HG02943 (cell line): ENCODE data around the gene DCAF6.
"Not testable (repeated sequence)": the region's sequence is repeated elsewhere in the genome, so short reads cannot be mapped to it uniquely, and the experiment has no call there.

Experiments used
- ATAC-seq: cut with Tn5 transposase; IDR thresholded peaks from one replicate; pipeline ENCODE4 v1.9.1; 2021; ENCODE audit warnings: mild to moderate bottlenecking, low read depth, moderate library complexity; ENCODE audit not compliant: unreplicated experiment

Gene DCAF6

GRCh38 chr1:167922611-167923074 lies 13.8 kb upstream of the DCAF6 start:
- no peak for ATAC-seq

GRCh38 chr1:167923324-167924056 lies 13.0 kb upstream of the DCAF6 start:
- ATAC-seq, result no peak

GRCh38 chr1:167924102-167924501 lies 12.4 kb upstream of the DCAF6 start:
- ATAC-seq, result no peak

- ATAC-seq, result no peak
Measured at GRCh38 chr1:167924543-167925231, 11.8 kb upstream of the DCAF6 start.

GRCh38 chr1:167926486-167926997 lies 9.9 kb upstream of the DCAF6 start:
- ATAC-seq, result no peak

- no peak for ATAC-seq
Measured at GRCh38 chr1:167927046-167927754, 9.3 kb upstream of the DCAF6 start.

- no peak for ATAC-seq
Measured at GRCh38 chr1:167928457-167928852, 8.0 kb upstream of the DCAF6 start.

- ATAC-seq, result not testable (repeated sequence)
Measured at GRCh38 chr1:167928919-167929318, 7.6 kb upstream of the DCAF6 start.

GRCh38 chr1:167929725-167930124 lies 6.8 kb upstream of the DCAF6 start:
- ATAC-seq, result no peak

GRCh38 chr1:167933788-167934187 lies 2.7 kb upstream of the DCAF6 start:
- ATAC-seq, result no peak

- no peak for ATAC-seq
Measured at GRCh38 chr1:167934426-167935215, 1.9 kb upstream of the DCAF6 start.

- peak; percentile 6 for ATAC-seq
Measured at GRCh38 chr1:167935216-167936067, 1.0 kb upstream of the DCAF6 start.

GRCh38 chr1:167936930-167937708 lies 636 bp downstream of the DCAF6 start, which contains the start of gene MPC2:
Gene MPC2 (minus strand): TSS chr1:167937072. CDS start chr1:167935841, 1,231 bp downstream.
- peak; percentile 7 for ATAC-seq

- no peak for ATAC-seq
Measured at GRCh38 chr1:167937709-167938010, 1.2 kb downstream of the DCAF6 start.

- no peak for ATAC-seq
Measured at GRCh38 chr1:167938080-167938636, 1.7 kb downstream of the DCAF6 start.

GRCh38 chr1:167940264-167940663 lies 3.8 kb downstream of the DCAF6 start:
- ATAC-seq, result no peak

GRCh38 chr1:167943541-167943940 lies 7.1 kb downstream of the DCAF6 start:
- no peak for ATAC-seq

- ATAC-seq, result no peak
Measured at GRCh38 chr1:167947733-167948132, 11.2 kb downstream of the DCAF6 start.
